ENCODE data around the gene EMP2.
"Not testable (repeated sequence)": the region's sequence is repeated elsewhere in the genome, so short reads cannot be mapped to it uniquely, and the experiment has no call there.

EMP2 gene

DNA sequence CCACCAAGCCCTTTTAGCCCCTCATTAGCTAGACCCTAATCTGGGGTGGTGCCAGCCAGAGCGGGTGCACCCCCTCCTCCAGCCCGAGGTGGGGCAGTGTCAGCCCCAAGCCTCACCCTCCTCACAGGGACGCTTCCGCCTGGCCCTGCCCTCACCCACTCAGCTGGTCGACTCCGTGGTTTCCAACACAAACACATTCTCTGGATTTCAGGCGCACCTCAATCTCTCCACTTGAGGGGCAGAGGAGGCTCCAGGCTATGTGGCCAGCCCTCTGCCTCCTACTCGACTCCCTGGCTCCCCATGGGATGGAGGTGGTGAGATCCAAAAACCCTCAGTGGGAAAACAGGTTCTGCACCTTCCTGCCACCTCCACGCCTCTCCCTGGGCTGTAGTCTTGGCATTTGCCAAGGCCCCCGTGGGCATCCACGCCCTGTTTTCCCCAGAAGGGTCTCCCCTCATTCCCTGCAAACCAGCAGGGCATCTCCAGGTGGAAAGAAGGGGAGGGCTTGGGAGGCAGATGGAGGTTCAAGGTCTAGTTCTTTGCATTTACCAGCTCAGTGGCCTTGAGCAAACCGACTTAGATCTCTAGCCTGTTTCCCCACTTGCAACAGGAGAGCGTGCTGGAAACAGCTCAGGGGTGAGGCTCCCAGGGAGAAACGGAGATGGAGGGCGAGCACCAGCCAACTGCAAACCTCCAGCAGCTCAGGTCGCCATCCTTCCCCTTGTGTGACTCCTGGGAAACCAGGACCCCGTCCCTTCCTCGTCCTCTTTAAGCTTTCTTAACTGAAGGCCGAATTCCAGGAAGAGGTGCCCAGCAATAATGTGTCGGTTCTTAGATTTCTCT lies 1.7 kb downstream of the EMP2 start:
- no peak for DNase-seq (ENCODE audit: low read depth in 3 of 3)

DNA sequence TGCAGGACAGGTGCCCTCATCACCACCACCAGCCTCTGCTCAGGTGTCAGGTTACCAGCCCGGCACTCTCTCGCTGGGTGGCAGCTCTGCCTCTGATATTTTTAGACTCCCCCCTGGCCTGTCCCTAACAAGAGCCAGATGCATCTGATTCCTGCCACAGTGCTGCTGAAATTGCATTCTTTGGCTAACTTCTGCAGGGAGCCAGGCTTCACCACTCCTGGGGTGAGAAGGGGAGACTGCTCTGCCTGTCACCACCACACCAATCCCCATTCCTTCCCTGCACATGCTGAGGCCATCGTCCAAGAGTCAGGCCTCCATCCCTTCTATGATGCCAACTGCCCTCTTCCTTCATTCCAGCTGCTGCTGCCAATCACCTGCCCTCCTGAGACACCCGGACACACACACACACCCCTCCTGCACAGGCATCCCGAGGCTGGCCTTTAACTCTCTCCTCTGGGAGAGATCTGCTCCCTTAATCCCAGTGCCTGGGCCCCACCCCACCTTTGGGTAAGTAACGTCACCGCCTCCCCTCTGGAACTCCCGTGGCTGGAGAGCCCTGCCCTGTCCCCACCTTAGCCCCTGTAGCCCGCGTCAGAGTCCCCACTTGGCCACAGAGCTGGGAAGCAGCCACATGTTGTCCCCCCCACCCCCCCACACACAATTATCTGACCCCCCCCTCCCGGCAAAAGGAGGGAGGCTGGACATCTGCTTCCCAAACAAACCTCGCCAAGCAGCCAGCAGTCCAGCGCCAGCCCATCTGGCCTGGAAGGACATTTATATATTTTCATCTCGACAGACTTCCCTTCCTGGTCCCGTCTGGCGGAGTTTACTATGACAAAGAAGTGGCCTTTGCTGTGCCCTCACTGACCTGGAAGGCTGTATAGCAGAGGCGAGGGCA lies 2.8 kb downstream of the EMP2 start:
- DNase-seq (ENCODE audit: low read depth in 3 of 3) = no peak

DNA sequence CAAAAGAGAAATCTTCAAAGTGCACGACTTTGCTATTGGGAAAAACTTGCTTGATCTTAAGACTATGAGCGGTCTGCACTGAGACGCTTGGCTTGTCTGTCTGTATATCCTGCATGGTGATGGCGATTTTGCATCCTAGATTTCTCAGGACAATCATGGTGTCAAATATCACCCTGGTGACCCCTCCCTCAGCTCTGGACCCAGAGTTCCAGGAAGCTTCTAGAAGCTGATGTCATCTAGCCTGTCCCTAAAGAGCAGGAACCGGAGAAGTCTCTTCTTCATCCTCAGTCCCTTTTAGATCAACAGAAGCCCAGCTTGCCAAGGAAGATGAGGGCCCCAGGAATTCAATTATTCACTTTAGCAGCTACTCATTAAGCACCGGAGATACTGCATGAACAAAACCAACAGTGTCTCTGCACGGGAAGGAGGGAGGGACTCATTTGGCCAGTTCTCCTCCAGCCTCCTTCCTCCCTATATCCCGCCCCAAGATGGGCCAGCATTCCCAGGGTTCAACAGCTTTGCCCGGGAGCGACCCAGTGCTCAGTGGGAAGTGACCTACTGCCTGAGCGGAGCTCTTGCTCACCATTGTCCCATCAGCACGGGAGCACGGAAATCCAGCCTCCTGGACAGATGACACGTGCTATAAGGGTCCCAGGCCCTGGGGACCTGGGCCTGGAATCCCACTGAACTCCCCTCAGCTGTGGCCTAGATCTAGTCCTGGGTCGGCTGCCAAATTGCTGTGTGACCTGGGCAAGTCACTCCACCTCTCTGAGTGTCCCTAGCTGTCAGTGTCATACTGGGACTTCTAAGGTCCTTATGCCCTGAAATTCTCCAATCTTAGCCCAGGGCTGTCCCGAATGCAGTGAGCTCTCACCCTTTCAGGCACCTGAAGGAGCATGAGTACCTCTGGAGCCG lies 3.8 kb downstream of the EMP2 start:
- DNase-seq (ENCODE audit: low read depth in 3 of 3) = no peak

DNA sequence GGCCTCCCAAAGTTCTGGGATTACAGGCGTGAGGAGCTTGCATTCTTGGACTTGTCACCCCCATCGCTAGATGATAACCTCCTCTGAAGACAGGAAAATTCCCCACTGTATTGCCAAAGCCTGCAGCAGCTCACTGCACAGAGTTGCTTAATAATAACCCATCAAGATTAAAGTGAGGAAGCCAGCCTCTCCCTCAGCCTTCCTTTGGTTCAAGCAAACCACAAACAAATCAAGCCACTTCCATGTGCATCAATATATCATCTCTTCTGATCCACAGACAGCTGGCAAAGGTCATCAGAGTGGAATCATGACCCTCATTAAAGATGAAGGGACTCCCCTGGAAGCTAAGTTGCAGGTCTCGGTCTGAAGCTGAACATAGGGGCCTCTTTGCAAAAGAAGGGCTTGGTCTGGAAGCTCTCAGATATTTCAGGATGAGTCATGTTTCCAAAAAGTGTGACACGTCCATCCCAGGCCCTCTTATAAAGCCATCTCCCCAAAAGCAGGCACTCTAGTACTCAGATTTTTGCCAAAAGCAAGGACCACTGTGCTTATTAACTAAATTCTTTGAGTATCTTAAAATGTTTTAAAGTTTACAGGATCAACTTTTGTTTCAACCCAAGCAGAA lies 4.8 kb downstream of the EMP2 start:
- DNase-seq (ENCODE audit: low read depth in 3 of 3) = no peak

DNA sequence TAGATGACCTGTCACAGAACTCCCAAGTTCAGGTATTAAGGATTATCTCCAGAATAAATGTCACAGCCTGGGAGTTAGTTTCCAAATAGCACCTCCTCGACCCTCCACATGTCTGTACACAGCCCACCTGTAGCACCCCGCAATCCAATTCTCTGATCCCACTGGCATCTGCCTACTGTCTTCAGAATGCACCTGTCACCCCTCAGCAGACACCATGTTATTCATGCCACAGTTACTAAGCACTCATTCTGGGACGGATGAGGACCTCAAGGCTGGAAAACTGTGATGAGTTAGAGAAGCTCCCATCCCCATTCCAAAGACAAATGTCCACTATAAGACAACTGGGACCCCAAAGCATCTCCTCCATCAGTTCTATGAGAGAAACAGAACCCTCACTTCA lies 7.8 kb downstream of the EMP2 start:
- DNase-seq (ENCODE audit: low read depth in 3 of 3) = no peak

DNA sequence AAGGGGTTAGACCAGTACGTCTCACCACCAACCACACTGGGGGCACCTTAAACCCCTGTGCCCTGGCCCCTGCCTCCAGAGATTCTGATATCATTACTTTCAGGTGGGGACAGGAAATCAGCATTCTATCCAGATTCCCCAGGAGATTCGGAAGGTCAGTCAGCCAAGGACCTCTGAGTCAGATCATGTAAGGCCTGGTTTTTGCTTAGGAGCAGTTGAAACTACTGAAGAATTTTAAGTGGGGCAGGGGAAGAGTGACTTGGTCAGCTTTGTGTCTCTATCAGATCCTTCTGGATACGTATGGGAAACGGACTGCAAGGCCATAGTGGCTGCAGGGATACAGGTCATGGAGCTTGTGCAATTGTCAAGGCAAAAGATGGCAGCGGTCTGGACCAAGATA lies 9.0 kb downstream of the EMP2 start:
- no peak for DNase-seq (ENCODE audit: low read depth in 3 of 3)

DNA sequence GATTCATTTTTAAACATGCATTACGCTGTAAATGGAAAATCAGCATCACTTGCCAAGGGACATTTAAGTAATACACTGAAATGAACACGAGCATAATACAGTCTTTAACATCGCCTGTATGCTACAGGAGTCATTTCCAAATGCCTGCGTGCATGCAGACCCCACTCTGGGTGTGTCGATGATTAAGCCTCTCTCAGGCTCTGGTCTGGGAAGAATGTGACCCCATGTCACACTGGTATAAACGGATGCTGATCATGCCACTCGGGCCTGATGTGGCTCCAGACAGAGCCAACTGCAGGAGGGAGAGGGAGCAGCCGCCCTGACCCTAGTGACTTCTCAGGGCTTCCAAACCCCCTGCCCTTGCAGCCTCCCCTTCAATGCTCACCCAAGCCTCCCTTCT lies 10.8 kb downstream of the EMP2 start:
- DNase-seq (ENCODE audit: low read depth in 3 of 3) = no peak

DNA sequence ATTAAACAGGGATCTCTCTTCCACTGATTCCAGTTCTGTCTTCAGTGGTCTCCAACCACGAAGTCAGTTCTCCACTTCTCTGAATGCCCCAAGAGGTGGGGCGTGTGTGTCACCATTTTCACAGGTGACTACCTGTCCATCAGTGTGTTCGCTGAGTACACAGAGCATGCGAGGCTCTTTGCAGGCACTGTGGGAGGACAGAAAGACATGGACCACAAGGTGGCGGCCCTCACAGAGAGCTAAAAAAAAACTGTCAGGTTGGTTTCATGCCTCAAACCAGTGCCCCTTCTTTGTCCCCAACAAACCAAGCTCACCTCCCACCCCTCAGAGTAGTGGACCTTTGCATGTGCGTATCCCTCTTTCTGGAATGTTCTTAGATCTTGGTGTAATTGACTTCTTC lies 13.8 kb downstream of the EMP2 start:
- DNase-seq (ENCODE audit: low read depth in 3 of 3) = no peak

DNA sequence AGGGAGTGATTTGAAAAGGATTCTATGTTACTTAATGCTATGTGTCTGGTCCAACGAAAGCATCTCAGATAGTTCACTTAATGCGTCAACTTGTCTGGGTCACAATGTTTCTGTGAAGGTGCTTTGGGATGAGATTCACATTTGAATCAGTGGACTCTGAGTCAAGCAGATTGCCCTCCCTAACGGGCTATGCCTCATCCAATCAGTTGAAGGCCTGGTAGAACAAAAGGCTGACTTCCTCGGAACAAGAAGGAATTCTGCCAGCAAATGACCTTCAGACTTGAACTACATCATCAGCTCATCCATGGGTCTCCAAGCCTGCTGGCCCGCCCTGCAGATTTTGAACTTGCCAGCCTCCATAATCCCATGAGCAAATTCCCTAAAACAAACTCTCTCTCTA lies 15.2 kb downstream of the EMP2 start:
- DNase-seq (ENCODE audit: low read depth in 3 of 3) = no peak

DNA sequence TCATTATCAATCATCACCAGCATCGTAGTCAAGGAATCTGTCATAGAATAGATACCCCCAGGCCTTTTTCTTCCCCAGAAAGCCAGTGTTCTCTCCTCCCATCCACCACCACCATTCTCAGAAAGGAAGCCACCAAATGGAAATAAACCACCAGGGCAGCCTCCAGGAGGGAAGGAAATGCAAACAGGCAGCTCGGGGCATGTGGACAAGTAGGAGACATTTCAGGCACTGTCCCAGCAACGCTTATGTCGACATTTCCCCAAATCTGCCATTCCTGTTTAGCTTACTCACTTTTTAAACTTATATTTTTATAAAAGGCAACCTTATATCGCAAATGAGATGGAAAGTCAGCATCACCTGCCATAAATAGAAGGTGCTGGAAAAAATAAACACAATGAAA lies 15.8 kb downstream of the EMP2 start:
- DNase-seq (ENCODE audit: low read depth in 3 of 3) = no peak

DNA sequence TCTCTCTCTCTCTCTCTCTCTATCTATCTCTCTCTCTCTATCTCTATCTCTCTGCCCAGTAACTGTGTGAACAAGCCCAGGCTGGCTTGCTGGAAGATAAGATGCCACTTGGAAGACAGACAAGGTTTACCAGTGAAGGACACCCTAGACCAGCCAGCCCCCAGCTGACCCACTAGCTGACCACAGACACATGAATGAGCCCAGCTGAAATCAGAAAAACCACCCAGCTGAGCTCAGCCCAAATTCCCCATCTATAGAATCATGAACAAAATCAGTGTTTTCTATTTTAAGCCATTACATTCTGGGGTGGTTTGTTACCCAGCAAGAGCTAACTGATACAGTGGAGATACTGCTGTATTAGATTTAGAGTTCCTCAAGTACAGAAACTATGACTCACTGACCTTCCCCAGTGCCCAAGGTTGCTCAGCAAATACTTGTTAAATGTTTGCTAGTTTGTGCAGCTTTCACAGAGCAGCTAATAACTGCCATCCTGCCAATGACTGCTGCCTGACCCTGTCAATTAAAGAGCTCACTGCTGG lies 18.0 kb downstream of the EMP2 start:
- no peak for DNase-seq (ENCODE audit: low read depth in 3 of 3)

DNA sequence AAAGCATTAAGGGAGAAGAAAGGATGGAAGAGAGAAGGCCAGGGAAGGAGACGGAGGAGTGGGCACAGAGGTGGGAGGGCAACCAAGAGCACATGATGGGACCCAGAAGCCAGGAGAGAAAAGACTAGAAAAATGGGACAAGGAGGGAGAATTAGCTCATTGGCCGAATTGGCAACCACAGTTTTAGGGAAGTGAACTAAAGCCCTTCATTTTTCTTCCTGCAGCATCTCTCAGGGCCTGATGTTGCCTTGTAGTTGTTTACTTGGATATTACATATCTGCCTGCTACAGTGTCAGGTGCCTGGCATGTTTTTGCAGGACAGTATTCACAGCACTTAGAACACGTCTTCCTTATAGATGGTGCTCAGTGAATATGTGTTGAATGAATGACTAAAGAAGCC lies 19.0 kb downstream of the EMP2 start:
- DNase-seq (ENCODE audit: low read depth in 3 of 3) = no peak

DNA sequence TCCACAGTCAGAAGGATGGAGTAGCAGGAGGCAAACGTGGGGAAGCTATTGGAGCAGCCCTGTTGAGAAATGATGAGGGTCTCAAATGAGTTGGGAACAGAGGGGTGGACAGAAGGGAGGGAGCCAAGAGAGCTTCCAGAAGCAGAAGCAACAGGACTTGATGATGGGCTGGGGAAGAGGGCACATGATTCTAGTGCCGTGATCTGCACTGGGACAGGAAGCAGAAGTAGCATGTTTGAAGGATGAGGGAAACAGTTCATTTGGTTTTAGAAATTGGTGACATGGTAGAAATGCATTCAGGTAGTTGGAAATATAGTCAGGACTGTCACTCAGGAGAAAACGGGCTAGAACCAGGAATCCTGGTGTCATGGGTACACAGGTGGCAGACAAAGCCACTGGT lies 19.4 kb downstream of the EMP2 start:
- no peak for DNase-seq (ENCODE audit: low read depth in 3 of 3)

DNA sequence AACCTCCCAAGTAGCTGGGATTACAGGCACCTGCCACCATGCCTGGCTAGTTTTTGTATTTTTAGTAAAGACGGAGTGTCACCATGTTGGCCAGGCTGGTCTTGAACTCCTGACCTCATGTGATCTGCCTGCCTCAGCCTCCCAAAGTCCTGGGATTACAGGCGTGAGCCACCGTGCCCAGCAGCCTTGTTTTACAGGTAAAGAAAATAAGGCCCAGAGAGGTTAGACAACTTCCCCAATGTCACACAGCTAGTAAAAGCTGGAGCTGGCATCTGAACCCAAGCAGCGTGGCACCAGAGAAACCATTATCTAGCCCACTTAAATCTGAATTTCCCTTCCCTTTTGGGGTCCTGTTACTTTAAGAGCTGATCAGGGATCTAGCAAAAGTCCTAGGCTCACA lies 20.6 kb downstream of the EMP2 start:
- DNase-seq (ENCODE audit: low read depth in 3 of 3) = not testable (repeated sequence)

DNA sequence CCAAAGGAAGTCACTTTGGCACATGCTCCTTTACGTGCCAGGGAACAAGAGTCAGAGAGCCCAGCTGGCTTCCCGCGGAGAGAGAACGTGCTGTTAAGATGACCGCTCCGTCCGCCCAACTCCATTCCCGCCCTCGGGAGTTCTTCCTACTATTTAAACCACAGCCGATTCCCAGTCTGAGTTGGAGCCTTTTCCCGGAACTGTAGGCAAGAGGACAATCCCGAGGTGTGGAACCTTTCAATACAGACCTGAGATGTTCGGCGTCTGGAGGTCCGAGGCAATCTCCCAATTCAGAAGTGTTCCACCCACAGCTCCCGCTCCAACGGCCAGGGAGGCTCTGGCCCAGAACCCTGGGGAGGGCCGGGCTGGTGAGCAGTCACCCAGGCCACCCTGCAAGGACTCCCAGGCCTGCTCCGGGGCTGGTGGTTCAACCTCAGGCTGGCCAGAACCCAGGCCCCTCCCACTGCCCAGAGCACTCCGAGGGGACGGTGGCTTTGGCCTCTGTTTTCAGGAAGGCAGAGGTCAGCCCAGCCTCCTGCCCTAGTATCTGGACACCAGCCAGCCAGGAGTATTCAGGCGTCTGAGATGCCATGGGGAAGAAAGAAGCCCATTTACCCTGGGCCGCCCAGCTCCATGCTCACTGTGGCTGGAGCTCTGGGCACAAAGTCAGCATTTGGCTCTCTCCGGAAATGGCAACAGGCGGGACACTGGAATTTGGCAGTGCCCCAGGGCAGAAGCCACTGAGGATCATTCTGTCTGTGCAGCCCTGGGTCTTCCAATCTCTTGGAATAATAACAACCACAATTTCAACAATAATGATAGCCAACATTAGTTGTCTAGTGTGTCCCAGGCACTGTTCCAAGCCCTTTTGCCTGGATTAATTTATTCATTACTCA lies 21.4 kb downstream of the EMP2 start:
- no peak for DNase-seq (ENCODE audit: low read depth in 3 of 3)

DNA sequence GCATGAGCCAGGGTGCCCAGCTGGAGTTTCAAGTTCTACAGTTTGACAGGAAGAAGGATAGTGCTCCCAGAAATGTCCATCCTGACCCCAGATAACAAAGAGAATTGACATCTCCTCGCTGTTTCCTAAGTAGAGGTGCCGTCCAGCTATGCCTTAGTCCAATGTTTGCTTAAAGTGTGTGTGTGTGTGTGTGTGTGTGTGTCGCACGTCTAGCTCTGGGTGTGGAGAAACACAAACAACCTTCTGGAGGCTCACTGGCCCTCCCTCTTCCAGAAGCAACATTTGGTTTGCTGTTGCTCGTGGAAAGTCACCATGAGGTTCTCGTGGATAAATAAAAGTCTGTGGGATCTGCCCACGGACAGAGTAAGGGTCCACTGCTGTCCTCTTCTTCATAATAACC lies 22.1 kb downstream of the EMP2 start:
- DNase-seq (ENCODE audit: low read depth in 3 of 3) = no peak

DNA sequence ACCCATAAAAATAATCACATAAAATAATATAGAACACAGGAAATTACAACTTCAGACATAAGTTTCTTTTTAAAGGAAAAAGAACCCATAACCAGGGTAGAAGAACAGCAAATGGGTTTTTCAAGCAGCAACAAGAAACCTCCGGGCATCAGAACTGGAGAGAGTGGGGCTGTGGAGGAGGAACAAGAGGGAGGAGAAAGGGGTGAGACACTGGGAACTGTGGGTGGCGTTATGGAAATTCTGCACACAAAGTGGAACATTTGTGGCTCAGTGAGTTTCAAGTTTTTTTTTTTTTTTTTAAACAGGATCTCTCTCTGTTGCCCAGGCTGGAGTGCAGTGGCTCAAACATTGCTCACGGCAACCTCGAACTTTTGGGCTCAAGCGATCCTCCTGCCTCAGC lies 22.6 kb downstream of the EMP2 start:
- DNase-seq (ENCODE audit: low read depth in 3 of 3) = no peak

DNA sequence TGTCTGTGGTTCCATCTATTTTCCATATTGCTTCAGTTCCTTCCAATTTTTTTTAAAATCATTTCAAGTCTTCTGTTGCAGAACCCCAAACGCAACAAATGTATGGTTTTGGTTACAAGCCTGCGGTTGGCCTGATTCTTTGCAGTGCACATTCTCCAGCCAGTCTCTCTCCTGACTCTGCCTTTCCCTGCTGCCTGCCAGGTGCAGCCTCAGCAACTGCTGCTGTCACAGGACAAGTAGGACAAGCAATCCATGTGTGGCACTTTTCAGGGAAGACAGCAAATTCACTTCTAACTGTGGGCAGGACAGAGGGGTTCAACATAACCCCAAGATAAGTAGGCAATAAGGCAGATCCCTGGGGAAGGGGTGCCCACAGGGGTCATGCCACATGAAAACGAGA lies 24.2 kb downstream of the EMP2 start:
- no peak for DNase-seq (ENCODE audit: low read depth in 3 of 3)

DNA sequence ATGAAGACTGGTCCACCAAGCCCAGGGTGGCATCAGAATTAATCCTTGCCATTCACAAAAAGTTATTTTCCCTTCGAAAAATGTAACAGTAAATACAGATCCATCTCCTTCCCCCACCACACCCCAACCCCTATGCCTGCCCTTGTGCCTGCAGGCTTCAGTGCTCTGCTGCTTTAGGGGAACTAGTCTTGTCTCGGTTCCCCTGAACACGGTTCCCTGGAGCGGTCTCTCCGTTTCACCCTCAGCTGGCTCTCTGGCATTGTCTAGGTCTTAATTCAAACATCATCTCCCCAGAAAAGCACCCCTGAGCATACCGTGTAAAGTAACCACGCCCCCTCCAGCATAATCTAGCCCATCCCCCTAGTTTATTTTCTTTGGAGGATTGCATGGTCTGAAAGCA lies 25.8 kb downstream of the EMP2 start:
- no peak for DNase-seq (ENCODE audit: low read depth in 3 of 3)

DNA sequence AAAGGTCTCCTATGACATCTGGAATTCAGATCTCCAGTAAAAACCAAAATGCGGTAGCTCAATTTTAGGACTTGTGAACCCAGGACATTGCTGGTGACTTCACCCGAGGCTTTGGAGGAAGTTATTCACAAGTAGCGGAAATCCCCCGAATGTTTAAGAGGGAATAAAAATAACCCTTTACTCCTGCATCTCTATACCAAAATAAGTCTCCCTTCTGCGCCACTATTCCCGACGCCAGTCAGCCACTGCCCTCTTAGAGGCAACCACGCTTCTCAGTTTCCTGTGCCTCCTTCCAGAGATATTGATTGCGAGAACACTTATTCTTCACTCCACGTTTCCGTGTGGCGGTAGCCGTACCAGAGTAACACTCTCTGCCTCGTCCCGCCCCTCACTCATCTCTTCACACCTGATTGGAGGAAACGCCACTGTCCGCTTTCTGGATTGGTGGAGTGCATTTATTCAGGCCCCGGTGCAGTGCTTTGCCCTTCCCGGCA lies 27.4 kb downstream of the EMP2 start:
- DNase-seq (ENCODE audit: low read depth in 3 of 3) = peak; percentile 9 to 22 (median 12)
